GM21717 (cell line): ENCODE results near the gene PRRX2.

Source experiments
- ATAC-seq: cut with Tn5 transposase; IDR thresholded peaks from one replicate; pipeline ENCODE4 v1.9.1; 2021; ENCODE audit warnings: mild to moderate bottlenecking, moderate library complexity; ENCODE audit not compliant: unreplicated experiment

Gene PRRX2

DNA sequence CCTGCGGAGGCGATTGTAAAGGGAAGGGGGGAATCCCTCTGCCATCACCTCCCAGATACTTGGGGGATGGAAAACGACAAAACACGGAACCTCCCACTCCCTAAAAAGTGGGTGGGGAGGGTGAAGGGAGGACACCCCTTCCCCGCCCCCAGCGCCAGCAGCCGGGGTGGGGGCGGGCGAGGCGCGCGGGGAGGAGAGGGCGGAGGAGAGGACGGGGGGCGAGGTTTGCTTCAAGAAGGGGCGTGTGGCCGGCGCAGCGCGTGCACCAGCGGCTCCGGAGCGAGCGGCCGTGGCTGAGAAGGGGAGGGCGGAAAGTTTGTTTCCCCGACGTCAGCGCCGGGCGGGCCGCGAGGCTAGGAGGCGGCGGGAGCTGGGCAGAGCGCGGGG lies at the start of gene PRRX2:
PRRX2 (plus strand) TSS at position 259 of the 387 bp plus-strand sequence. CDS start 221 bp downstream, outside the sequence.
- ATAC-seq: no peak

DNA sequence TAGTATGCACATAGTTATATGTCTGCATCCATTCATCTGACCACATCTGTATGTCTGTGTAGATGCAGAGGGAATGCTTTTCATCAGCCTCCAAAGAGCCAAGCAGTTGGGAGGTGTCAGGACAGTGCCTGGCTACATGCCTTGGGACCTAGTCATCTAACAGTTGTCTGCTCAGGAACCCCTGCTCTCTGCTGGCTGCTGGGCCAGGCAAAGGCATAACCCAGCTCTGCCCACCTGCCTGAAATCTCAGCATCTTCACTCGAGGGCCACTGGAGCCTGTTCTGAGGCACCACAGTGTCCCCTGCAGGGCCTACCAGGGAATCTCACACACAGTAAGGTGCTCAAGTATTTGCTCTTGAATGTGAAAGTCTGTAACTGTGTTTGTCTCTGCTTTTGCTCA lies 48.3 kb upstream of the PRRX2 start:
- no peak for ATAC-seq

DNA sequence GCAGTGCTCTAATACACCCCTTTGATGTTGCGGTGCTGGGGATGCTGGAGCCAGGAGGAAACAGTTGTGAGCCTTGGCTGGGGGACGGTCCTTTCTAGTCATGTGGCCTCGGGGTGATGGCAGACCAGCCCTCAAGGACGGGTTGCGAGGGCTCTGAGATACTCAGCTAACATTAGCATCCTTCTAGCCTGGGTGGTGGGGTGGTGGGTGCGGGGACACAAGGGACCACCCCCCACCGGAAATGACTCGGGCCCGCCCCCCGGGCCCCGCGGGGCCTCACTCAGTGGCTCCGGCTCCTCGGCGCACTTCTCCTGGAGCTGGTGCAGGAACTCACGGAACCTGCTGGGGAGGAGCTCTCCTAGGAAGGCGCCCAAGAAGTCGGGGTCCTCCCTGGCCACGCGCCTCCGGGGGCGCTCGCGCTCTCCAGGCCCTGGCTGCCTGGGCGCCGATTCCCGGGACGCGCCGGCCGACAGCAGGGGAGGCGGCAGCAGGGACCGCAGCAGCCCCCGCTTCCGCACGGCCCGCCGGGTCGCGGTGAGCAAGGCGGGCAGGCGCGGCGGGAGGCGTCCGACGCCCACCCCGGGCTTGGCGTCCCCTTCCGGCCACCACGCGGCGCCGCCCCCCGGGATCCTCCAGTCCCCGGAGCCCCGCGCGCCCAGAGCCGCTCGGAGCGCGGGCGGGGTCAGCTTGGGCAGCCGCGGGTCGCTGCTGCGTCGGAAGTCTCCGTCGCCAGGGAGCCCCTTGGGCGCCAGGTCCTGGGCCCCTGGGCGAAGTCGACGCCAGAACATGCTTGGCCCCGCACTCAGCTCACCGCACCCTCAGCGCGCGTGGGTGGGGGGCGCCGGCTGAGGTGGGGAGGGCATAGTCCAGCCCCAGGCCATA lies 45.4 kb upstream of the PRRX2 start:
- ATAC-seq: no peak

DNA sequence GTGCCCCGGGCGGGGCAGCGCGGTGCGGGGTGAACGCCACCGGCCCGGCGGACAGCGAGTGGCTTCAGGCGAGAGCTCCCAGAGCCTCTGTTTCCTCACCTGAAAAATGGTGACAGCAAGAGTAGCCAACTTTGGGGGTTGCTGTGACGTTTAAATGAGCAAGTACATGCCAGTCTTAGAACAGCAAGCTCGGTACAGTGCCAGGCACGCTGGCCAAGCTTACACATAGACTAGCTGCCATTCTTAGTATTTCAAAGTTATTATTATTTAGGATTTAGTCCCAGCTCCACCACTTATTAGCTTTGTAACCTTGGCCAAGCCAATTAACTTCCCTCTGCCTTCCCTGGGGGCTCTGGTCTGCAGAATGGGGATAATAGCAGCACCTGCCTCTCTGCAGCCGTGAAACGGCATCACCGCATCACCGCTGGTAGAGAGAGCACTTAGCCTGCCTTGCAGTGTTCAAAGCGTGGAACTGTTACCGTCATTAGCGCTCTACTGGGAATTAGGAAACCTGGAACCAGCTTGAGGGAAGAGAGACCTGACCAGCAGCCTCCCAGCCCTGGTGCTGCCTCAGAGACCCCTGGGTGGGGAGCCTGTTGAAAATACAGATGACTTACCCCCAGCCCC lies 44.7 kb upstream of the PRRX2 start, which contains the start of gene C9orf50:
C9orf50 (minus strand) TSS at position 433 of the 627 bp plus-strand sequence. CDS start 527 bp downstream, outside the sequence.
- ATAC-seq: no peak

DNA sequence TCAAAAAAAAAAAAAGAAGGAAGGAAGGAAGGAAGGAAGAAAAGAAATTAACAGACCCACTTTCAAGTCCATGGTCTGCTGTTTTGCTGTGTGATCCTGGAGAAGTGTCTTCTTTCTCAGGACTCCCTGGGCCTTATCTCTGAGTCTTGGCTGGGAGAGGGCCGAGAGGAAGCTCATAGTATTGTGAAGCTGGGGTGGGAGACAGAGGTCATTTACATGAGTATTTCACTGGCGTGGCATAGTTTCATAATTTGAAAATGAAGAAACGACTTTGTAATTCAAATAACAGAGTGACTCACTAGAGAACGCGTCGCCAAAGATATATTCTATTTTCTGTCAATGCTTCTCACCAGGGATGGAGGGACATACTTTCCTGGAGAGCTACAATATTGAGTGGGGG lies 42.1 kb upstream of the PRRX2 start:
- no peak for ATAC-seq

DNA sequence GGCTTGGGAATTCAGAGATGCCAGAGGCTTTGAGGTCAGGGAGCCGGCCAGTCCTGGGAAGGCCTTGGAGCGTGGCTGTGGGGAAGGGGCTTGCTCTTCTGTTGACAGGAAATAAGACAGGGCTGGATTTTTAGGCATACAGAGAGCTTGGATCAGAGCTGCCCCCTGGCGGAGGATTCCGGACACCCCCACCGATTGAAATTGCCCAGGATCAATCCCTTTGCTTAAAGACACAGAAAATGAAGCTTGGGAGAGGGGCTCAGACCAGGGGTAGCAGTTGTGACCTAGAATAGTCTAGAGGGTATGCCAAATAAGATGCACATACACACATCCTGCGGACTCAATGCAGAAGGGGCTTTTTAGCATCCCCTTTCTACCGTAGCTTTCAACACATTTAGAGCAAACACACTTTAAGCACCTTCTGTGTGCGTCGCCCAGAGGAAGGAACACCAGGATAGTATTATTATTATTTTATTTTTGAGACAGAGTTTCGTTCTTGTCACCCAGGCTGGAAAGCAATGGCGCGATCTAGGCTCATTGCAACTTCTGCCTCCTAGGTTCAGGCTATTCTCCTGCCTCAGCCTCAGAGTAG lies 41.2 kb upstream of the PRRX2 start:
- ATAC-seq: no peak

DNA sequence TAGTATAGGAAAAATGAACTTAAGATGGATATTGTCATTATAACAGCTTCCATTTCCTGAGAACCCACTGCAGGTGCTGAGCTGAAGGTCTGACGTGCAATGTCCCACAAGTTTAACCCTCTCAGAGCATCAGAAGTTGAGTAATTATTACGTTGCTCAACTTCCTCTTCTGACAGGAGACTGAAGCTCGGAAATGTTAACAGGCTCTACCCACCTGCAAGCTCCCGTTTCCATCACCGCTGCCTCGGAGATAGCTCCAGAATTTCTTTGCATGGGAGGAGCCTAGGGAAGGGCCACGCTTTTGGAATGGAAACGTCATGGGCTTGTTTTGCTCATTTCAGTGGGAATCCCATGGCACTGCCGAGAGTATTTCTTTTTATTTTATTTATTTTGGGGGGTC lies 40.5 kb upstream of the PRRX2 start:
- no peak for ATAC-seq

DNA sequence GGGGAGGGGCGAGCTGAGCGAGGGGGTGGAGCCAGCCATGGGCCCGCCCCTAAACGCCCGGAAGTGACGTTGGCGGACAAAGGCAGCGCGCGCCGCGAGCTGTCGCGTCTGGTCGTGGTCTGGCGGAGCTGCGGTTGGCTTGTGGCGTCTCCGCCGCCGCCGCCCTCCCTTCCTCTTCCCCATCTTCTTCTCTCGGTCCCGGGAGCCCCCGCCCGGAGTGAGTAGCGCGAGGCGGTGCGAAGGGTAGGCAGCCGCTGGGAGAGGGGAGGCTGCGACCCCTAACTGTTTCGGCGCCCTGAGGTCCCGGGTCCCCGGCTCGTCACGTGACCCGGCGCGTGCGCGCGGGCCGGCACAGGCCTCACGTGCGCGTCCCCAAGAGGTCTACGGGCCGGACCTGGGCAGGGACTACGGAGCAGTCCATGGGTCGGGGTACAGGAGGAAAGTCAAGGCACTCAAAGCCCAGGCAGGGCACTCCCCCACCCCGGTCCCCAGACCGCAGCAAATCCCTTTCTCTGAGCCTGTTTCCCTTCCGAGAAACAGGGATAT lies 39.3 kb upstream of the PRRX2 start, which contains the start of gene NTMT1:
NTMT1 (plus strand) TSS at position 85 of the 546 bp plus-strand sequence. CDS start 6,541 bp downstream, outside the sequence.
- ATAC-seq: peak; percentile 65

DNA sequence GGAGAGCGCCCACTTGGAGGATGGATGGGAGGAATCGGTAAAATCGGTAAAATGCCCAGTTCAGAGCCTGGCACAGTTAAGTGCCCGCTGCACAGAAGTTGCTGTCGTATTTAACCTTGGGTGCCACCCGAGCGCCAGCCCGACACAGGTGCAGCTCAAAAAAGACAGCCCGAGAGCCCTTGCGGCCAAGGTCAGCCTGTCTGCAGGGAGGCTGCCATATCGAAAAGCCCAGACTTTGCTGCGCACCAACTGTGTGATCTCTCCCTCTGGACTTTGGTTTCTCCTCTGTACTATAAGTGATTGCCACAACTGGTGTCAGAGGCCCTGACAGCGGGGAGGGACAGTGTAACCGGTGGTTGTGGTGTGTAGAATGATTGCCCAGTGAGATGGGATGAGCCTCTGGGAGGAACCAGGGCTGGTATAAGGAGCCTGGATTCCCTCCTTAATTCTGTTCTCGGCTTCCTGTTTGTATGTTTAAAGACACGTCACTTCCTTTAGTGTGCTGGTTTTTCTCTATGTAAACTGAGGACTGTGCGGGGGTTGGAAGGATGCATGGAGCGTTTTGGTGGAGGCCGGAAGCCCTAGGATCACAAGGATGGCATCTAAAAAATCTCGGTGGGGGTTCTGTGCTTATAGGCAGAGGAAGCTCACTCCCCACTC lies 38.7 kb upstream of the PRRX2 start:
- ATAC-seq: peak; percentile 27

DNA sequence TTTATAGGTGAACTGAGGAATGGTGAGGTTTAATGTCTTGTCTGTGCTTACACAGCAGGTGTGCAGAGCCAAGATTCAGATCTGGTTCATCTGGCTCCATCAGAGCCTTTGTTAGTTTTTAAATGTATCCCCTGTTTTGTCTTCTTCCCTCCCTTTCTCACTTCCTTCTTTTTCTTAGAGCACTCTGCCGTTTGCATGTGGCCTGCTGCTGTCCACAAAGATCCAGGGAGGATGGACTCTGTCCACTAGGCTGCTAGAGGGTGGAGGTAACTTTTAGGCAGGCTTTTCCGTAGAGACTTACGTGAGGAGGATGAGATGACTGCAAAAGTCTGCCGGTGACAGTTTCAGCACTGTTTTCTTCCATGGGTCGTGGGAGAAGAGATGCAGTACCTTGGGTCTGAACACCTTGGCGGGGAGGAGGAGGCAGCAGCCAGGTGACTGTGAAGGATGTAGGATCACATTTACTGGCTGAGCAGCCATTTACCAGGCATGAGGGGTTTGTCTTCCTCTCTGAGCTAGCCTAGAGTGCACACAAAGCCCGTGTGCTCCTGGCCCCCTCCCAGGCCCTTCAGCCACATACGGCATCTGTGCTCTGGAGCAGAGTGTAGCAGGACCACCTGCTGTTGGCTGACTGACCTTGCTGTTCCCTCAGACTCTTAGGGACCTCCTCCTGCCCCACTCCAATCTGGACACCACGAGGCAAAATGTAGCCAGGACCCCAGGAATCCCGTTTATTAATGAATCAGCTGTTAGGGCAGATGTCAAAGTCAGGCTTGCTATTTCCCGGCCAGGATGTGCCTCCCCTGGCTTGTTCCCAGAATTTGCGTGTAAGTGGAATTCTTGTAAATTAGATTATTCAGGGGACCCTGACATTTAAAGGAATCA lies 37.6 kb upstream of the PRRX2 start:
- no peak for ATAC-seq

DNA sequence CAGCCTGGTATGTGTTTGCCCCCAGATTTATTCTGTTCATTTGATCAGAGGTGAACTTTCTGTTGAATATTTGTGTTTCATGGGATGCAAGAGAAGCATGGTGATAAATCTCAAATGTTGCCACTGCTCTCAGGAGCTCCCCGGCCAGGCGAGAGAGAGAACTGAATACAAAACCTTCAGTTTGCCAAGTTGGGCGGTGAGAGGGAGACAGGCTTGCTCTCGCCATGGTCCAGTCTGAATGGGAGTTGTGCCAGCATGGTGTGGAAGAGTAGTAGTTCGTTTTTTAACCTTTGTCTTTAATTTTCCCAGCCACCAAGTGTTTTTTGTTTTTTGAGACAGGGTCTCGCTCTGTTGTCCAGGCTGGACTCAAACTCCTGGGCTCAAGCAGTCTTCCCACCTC lies 36.7 kb upstream of the PRRX2 start:
- ATAC-seq: no peak

DNA sequence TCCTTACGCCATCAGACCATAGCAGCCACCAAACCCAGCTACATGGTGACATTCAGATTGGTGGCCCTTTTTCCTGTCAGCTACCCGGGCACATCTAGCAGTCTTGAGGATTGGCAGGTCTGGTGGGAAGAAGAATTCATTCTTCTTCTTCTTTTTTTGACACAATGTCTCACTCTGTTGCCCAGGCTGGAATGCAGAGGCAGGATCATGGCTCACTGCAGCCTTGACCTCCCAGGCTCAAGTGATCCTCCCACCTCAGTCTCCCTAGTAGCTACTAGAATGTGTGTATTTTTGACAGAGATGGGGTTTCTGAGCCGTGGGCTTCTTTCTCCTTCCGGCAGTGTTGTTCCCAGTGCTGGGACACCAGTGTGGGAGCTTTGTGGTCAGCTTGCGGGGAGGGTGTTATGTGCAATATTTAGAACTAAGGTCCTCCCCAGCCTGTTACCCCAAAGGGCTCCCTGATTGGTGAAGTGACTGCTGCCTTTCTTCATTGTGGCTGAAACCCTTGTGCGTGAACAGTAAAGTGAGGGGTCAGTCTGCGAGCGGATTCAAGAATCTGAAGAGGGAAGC lies 36.1 kb upstream of the PRRX2 start:
- no peak for ATAC-seq

DNA sequence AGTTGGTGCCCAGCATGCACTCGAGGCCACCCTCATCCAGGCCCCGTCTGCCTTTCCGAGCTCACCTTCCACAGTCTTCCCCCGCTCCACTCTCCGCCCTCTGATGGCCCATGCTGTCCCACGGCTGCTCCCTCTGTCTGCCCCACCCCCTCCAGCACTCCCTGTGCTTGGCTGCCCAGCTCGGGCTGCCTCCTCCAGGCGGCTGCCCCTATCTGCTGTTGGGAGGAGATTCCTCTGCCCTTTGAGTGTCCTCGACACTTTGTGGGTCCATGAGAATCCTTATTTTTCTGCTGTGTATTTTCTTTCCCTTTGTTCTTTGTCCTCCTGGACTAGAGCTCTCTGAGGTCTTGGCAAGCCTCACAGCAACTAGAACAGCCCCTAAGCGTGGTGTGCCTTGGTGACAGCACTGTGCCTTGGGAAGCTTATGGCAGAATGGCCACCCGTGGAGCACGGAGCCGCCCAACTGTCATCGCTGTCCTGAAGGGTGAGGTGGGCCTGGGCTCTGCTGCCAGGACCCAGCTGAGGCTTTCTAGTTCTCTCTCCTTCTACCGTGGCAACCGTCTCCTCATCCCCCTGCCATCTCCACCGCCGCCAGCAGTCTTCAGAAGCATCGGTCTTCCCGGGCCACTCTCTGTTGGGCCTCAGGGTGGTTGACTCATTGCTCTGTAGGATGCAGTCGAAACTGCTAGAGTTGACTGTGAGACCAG lies 34.3 kb upstream of the PRRX2 start:
- ATAC-seq: no peak

DNA sequence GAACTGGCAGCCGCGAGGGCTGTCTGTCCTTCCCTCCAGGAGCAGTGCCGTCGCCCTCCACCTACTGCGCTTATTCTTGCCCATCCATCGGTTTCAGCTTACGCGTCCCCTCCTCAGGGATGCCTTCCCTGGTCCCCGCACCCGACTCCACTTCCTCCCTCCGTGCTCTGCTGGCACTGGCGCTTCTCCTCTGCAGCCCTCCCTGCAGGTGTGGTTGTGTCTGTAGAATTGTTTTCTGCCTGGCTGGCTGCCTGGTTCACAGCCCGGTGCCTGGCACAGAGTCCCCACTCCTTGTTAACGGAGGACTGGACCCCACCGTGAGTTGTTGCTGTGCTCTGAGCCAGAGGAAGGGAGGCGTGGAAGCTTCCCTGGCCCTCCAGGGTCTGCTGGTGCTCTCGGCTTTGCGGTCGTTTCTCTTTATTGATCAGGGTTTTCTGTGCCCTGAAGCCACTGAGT lies 33.7 kb upstream of the PRRX2 start:
- ATAC-seq: no peak

DNA sequence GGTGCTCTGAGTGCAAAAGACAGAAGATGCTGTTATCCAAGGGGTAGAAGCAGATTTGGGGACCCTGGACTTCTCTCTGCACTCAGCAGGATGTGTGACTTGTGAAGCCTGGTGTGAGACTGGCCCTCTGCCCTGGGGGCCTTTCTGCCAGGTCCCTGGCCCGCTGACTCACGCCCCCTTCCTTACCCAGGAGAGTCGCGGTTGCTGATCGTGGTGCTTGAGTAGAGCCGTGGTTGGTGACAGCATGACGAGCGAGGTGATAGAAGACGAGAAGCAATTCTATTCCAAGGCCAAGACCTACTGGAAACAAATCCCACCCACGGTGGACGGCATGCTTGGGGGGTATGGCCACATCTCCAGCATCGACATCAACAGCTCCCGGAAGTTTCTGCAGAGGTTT lies 33.0 kb upstream of the PRRX2 start:
- no peak for ATAC-seq

DNA sequence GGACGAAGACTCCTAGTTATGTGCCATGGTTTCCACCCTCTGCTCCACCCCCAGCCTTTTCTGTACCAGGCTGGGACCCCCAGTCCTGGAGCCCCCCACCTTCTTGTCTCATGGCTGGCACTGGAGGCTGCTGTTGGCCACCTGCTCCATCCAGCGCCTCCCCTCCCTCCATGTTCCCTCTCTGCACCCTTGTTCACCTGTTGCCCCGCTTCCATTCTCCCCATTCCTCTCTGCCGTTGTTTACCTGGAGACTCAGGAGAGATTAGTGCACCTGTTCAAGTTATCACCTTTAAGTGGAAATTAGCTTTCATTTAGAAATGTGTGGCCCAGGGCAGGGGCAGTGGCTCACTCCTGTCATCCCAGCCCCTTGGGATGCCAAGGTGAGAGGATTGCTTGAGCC lies 32.2 kb upstream of the PRRX2 start:
- ATAC-seq: no peak

DNA sequence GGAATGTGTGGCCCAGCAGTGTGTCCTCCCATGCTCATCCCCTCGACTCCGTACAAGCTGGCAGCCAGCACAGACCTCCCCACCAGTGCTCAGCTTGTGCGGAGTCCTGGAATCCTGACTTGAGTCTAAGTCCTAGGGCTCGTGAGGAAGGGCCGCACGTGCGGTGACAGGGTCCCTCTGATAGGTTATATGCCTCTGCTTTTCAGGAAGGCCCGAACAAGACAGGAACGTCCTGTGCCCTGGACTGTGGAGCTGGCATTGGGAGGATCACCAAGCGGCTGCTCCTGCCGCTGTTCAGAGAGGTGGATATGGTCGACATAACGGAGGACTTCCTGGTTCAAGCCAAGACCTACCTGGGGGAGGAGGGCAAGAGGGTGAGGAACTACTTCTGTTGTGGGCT lies 31.6 kb upstream of the PRRX2 start:
- no peak for ATAC-seq

DNA sequence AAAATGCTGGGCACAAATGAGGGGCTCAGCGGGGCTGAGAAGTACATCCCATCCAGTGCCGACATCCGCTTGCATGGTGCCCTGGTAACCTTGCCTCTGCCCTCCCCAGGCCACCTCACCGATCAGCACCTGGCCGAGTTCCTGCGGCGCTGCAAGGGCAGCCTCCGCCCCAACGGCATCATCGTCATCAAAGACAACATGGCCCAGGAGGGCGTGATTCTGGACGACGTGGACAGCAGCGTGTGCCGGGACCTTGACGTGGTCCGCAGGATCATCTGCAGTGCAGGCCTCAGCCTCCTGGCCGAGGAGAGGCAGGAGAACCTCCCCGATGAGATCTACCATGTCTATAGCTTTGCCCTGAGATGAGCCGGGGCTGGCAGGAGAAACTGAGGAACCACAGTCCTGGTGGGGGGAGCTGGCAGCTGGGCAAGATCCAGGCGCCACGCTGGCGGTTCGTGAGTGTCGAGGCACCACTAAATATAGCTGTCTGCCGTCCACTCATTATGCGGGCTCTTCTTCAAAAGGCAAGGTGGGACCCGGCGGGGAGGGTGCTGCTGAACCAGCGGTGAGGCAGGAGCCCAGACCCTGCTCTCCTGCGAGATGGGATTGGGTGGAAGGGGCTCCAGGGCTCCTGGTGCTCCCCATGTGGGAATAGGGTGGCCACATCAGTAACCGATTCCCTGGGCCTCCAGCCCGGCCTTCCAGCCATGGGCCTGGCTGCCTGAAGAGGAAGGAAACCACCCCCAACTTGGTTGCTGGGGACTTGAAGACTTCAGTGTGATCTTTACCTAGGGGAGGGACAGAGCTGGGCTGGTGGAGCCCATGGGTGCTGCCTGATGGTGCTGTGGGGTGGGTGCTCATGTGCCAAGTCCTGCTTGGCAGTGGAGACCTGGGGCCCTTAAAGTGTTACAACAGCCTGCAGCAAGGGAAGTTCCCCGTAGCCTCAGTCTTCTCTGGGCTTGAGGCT lies 30.1 kb upstream of the PRRX2 start:
- no peak for ATAC-seq
